Left lobe of liver (tissue), 2 donors: ENCODE results near the gene VTI1A. TPM values are rescaled to one million over a fixed set of nuclear protein-coding genes. Genes with fewer than 3 reads are reported as not detected.

Experiments
- ATAC-seq: fragments of 200-7000 bp; cut with Tn5 transposase; one replicate; pipeline ENCODE4 v1.9.1; 2020; ENCODE audit warnings: mild to moderate bottlenecking, moderate library complexity
- DNase-seq: peaks from one replicate; pipeline ENCODE4 v3.0.0-alpha.2; 2020; ENCODE audit warnings: low spot score
- total RNA-seq: library from RNA; stranded (reverse); gene quantifications from one replicate; pipeline ENCODE4 v1.2.1, GENCODE V29; 2021
- donor health status: DM: no; HTN: no; CAD: no; lungs with moderate emphysema.
- donor health status: DM: no; HTN: yes; CAD: no.

The VTI1A gene
- total RNA-seq, 1 donor from 2014 or later: 9.9 TPM

- DNase-seq (no peak), ATAC-seq (no peak)
Observed at GRCh38 chr10:112816891-112817290, 369.9 kb downstream of the VTI1A start.

DNA sequence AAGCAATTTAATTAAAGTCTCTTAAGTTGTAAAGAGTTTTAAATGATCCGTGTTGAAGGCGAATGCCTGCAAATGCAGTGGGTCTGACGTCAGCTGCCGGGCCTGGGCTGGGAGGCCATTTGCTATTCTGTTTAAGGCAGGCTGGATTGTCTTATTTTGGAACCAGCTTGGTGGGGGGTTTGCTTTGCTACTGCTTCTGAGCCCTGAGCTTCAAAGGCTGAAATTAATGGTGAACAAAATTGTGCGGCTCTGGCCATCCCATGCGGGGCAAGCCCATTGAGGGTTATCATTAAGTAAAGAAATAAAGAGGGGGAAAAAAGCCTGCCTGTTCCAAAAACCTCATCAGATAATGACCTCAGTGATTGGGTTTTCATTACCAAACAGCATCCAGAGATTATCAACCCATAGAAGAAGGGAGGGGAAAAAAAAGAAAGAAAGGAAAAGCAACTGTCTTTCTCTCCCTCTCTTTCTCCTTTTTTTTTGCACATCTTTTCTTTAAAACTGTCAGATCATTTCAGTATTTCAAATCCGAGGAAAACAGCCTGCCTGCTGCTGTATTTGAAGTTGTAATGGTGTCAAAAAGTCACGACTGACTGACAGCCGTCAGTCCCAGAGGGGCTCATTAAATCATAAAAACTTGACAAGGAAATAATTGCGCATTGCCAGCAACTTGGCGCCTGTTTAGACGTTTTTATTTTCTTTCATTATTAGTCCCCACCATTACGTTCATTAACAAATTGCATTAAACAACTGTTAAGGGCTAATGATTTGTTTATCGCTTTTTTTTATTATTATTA lies 371.2 kb downstream of the VTI1A start:
- ATAC-seq (no peak), DNase-seq (no peak)

- no peak for ATAC-seq
- no peak for DNase-seq
Observed at GRCh38 chr10:112819231-112819630, 372.2 kb downstream of the VTI1A start.

DNA sequence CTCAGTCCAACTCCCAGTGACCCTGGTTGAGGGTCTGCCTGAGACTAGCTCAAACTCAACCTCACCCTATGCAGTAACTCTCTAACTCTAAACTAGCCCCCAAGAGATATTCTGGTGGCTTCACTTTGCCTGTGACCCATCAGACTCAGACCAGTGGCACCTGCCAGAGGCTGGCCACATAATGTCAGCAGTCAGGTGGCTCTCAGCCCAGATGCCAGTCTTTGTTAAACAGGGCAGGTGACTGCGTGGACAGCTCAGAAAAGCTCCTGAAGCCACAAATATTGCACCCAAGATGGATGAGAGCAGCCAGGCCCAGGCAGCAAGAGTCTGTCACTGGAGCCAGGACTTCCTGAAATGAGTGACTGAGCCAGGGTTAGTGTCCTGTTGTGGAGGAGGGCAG lies 373.3 kb downstream of the VTI1A start:
- DNase-seq (no peak), ATAC-seq (peak; percentile 52)

- peak; percentile 66 for ATAC-seq
- peak; percentile 70 for DNase-seq
Observed at GRCh38 chr10:112821038-112821437, 374.0 kb downstream of the VTI1A start.

DNA sequence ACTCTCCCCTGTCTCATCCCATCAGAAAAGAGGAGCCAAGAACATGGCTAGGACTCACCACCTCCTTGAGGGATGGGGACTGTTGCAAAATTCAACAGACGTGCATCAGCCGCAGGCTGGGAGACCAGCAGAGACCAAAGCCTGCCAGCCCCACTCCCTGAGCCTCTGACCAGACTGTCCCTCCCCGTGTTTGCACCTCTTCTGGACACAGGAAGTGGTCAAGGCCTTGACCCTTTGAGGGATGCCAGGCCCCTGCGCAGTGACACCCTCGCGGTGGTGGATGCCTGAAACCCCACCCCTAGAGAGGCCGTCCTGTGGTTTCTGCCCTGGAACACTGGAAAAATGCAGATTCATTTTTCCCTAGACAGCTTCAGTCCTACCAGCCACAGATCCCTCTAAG lies 374.6 kb downstream of the VTI1A start:
- DNase-seq: peak; percentile 80
- peak; percentile 62 for ATAC-seq

DNA sequence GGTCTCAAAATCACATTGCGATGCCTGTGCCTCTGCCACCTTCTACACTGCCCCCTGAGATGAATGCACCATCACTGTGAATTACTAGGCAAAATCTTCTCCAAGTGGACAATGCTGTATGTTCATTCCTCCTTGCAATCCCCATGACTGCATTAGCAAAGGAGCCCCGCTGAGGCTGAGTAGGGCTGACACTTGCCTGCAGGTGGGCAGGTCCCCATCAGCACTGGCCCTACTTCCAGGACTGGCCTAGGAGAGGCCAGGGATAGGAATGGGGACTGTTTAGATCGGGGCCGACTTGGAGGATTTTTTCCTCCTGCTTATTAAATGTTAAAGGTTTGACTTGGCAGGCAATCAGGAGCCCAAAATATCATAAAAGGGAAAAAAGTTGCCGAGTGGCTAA lies 376.0 kb downstream of the VTI1A start:
- ATAC-seq: no peak
- DNase-seq: no peak

DNA sequence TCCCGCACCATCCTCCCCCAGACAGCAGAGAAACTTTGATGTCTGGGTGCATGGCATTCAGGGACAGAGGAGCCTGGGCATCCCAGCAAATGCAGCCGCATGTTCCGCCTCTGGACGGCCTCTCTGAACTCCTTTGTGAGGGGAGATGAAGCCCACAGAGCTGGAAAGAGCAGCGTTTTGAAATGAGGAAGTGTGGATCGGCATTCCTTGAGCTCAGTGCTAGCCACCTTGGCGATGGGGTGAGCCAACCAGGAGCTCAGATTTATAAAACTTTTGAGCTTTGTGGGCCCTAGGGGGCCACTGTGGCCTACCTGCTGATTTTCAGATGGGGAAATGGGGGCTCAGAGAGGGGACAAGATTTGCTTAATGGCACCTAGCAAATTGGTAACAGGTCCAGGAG lies 376.6 kb downstream of the VTI1A start:
- DNase-seq: no peak
- no peak for ATAC-seq

GRCh38 chr10:112826018-112826697 lies 379.1 kb downstream of the VTI1A start:
- ATAC-seq (peak; percentile 72), DNase-seq (peak; percentile 79)

DNA sequence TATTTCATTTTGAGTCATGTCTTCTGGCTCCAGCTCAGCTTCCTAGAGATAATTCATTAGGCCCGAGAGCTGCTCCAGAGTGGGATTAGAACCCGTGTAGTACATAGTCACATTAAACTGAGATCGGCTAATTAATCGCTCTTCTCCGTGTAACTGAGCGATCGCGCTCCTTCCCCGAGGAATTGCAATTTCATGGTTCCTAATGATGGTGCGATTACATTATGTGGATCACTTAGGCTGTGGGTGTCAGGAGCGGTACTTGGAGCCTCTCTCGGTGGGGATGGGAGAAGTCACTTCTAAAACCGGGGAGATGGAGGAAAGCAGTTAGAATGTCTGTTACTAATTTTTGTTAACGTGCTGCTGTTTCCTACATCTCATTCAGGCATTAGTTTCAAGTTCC lies 380.1 kb downstream of the VTI1A start:
- no peak for DNase-seq

DNA sequence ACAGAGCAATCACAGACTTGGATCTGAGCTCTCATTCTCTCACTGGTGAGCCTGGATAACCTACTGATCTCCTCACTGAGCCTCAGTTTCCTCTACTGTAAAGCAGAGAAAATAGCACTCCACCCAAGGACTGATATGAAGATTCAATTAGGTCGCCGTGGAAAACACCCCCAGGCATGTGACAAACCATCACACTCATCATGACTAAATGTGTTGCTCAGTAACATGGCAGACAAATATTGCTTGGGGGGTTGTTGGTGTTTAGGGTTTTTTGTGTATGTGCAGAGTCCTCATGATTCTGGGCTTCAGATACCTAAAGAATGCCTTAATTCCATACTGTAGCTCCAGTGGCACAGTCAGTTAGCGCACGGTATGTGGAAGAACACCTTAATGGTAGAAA lies 380.9 kb downstream of the VTI1A start:
- no peak for DNase-seq
- ATAC-seq: no peak

More for the DNA sequence above, 380.1 kb downstream of the VTI1A start:
- no peak for ATAC-seq

DNA sequence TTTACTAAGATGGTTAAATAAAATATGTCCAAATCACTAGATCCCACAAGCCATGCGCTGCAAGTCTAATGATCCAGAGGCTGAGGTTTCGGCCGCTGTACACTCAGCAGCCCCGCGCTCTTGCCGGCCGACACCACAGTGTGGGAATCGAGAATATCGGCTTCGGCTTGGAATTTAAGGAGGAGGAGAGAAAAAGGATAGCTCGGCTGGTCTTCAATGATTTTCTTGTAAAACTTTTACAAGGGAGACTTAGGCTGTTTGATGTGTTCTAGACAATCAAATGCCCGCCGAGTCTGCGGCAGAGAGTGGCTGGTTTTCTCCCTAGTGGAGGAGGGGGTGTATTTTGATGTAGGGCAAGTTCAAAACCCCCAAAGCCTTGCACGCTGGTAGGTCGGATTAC lies 384.8 kb downstream of the VTI1A start:
- DNase-seq (no peak), ATAC-seq (no peak)

- DNase-seq (no peak), ATAC-seq (no peak)
Observed at GRCh38 chr10:112832361-112832878, 385.4 kb downstream of the VTI1A start.

- no peak for ATAC-seq
- DNase-seq: no peak
Observed at GRCh38 chr10:112832959-112833358, 385.9 kb downstream of the VTI1A start.

DNA sequence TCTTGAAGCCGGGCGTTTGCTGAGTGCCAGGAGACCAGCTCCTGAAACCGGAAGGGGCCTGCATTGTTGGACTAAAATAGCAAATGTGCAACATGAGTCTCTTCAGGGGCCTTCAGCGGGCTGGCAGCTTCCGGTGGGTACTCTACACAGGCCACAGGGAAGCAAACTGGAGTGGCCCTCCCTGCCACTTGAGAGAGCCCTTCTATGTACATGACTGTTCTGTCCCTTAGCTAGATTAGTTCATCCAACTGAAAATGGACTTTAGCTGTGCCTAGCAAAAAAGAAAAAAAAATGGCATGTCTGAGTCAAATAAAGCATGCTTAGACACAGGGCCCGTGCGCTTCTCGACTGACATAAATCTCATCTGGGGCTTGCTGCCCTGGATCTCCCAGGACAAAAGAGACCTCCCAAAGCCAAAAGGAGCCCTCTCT lies 387.8 kb downstream of the VTI1A start:
- ATAC-seq: no peak
- no peak for DNase-seq

DNA sequence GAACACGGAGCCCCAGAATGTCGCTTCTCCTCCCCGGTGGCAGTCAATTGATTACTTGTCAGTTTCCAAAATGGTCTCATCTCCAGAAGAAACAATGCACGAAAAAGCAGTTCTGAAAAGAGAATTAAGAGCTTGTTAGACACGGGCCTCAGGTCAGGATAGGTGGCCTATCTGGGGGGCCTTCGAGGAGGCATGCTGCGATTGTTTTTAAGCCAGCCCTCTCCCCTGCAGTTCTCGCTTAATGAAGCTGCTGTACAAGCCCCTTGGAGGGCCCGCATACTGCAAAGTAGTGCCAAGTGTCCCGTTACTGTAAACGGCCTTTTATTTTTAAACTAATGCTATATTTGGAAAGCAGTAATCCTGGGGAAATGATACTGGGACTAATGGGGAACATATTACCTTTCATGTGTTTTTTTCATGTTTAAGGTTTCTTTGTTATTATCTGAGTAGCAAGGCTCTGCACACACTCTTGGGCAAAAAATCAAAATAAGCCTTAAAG lies 388.3 kb downstream of the VTI1A start:
- DNase-seq (no peak), ATAC-seq (no peak)

DNA sequence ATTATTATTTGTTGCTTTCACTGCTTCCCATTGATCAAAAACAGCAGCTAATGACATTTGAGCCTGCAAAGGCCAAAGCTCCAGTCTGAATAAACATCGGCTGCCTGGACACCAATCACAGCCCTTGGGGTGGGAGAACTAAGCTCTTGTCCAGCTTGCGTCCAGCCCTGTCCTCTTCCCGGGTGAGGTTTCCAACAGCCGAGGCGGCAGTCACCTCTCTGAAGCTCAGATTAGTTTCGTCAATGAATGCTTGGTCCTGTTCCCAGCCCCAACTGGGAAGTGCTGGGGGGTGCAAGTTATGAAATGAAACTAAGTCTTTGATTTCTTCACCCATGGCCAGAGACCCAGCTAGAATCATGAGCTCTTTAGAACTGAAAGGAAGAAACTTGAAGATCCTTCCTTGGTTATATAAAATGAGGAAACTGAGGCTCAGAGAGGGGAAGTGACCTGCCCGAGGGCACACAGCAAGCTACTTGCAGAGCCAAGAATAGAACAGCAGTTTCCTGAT lies 389.0 kb downstream of the VTI1A start:
- peak; percentile 87 for ATAC-seq
- DNase-seq: peak; percentile 92

DNA sequence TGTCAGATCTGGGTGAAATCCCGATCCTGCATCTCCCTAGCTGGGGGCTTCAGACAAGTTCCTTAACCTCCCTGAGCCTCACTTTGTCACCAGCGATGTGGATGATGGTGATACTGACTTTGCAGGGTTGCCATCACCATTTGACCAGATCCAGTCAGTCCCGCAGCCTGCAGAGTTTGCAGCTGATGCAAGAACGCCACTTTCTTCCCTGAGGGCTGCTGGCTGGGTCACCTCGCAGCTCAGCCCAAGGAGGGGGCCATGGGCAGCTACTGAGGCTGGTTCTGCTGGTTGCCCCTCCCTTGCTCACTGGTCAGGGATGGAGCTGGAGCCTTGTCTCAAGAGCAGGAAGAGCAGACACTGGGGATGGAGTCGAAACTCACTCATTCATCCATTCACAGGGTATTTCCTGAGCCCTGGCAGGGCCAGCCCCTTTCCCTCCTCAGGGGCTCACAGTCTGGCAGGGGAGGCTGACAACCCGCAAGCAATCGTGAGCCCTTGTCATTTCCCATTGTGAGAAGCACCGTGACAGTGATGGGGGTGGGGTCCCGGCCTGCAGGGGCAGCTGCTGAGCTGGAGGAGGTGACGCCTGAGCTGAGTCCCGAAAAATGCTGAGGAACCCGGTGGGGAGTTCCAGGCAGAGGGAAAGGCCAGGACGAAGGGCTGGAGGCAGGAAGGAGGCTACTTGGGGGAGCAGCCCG lies 391.9 kb downstream of the VTI1A start:
- ATAC-seq (no peak), DNase-seq (no peak)

- ATAC-seq: peak; percentile 65
- peak; percentile 89 for DNase-seq
Observed at GRCh38 chr10:112839928-112840654, 393.1 kb downstream of the VTI1A start.

- ATAC-seq (no peak), DNase-seq (no peak)
Observed at GRCh38 chr10:112841549-112841948, 394.5 kb downstream of the VTI1A start.
